PC-9 (cell line): ENCODE measurements around the gene ACVR1. TPM values are rescaled to one million over a fixed set of nuclear protein-coding genes. Genes with fewer than 3 reads are reported as not detected.

Experiments used
- BruUV-seq: library from RNA; stranded (reverse); fragments of 400-500 nt; replicated peaks from 2 replicates; lab custom pipeline; 2021; lab: Mats Ljungman, UMichigan
- CTCF ChIA-PET: fragments of 300-600 bp; sonication (Branson Sonifier 250); formaldehyde crosslinking; loops from one replicate; lab custom pipeline; 2022; ENCODE audit warnings: antibody characterized with exemption; lab: Charles Lee
- POLR2A ChIA-PET: fragments of 300-600 bp; sonication (Branson Sonifier 250); formaldehyde crosslinking; loops from one replicate; lab custom pipeline; 2022; ENCODE audit warnings: antibody characterized with exemption; ENCODE audit not compliant: unreplicated experiment; lab: Charles Lee
- DNase-seq, 2 experiments: peaks; one replicate each; pipeline versions ENCODE4 v3.0.0 to v3.0.0-alpha.2; 2015 to 2022; ENCODE audit warnings: mixed read lengths in 1 of 2
- H2AFZ ChIP-seq: fragments of 200-600 bp; sonication (generic); 2 replicates; pipeline ENCODE4 v1.8.1; 2017; ENCODE audit warnings: antibody characterized with exemption
- H3F3A ChIP-seq: fragments of 200-600 bp; sonication (generic); 2 replicates; pipeline ENCODE4 v1.8.1; 2017; ENCODE audit warnings: antibody characterized with exemption, mild to moderate bottlenecking, low read depth; ENCODE audit not compliant: insufficient read depth
- H3K27ac ChIP-seq: fragments of 200-600 bp; sonication (generic); 2 replicates; pipeline ENCODE4 v1.6.1; 2016; ENCODE audit warnings: mixed run types
- H3K27me3 ChIP-seq: fragments of 200-600 bp; sonication (generic); 2 replicates; pipeline ENCODE4 v1.6.1; 2016; ENCODE audit warnings: low read depth, mixed run types; ENCODE audit not compliant: insufficient read depth
- H3K36me3 ChIP-seq: fragments of 200-600 bp; sonication (generic); 2 replicates; pipeline ENCODE4 v1.6.1; 2016; ENCODE audit warnings: low read depth, mixed run types
- H3K4me1 ChIP-seq: fragments of 200-600 bp; sonication (generic); replicated peaks from 2 replicates; pipeline ENCODE4 v1.6.1; 2016; ENCODE audit warnings: mixed run types; ENCODE audit not compliant: insufficient read depth
- H3K4me2 ChIP-seq: fragments of 200-600 bp; sonication (generic); 2 replicates; pipeline ENCODE4 v1.6.1; 2017; ENCODE audit warnings: mixed run types
- H3K4me3 ChIP-seq: fragments of 200-600 bp; sonication (generic); 2 replicates; pipeline ENCODE4 v1.6.1; 2016; ENCODE audit warnings: mixed run types
- H3K79me2 ChIP-seq: fragments of 200-600 bp; sonication (generic); 2 replicates; pipeline ENCODE4 v1.6.1; 2017; ENCODE audit warnings: low read depth, mixed run types
- H3K9me2 ChIP-seq: fragments of 200-600 bp; sonication (generic); 2 replicates; pipeline ENCODE4 v1.8.1; 2017; ENCODE audit warnings: mild to moderate bottlenecking; ENCODE audit not compliant: insufficient read depth
- H3K9me3 ChIP-seq: fragments of 200-600 bp; sonication (generic); 2 replicates; pipeline ENCODE4 v1.8.1; 2016; ENCODE audit warnings: low read depth; ENCODE audit not compliant: insufficient read depth
- H4K20me1 ChIP-seq: fragments of 200-600 bp; sonication (generic); 2 replicates; pipeline ENCODE4 v1.8.1; 2017; ENCODE audit not compliant: insufficient read depth
- CTCF ChIP-seq: fragments of 200-600 bp; sonication (generic); conservative IDR thresholded peaks from 2 replicates; pipeline ENCODE4 v1.6.1; 2017; ENCODE audit warnings: mixed run types, antibody characterized with exemption, mild to moderate bottlenecking, moderate library complexity
- EZH2 ChIP-seq: fragments of 200-600 bp; sonication (generic); IDR thresholded peaks from 2 replicates; pipeline ENCODE4 v1.8.0; 2017; ENCODE audit warnings: antibody characterized with exemption, low read depth
- intact Hi-C: fragments of 100-400 bp; cut with micrococcal nuclease; formaldehyde crosslinking; loops from one replicate; pipeline ENCODE4 v1.10.0; 2022; ENCODE audit not compliant: unreplicated experiment
- total RNA-seq: library from RNA; stranded (reverse); gene quantifications from 2 replicates; pipeline ENCODE4 v1.2.3, GENCODE V29; 2021

The ACVR1 gene
- total RNA-seq, 1 experiment from 2014 or later: 8.9 TPM

DNA sequence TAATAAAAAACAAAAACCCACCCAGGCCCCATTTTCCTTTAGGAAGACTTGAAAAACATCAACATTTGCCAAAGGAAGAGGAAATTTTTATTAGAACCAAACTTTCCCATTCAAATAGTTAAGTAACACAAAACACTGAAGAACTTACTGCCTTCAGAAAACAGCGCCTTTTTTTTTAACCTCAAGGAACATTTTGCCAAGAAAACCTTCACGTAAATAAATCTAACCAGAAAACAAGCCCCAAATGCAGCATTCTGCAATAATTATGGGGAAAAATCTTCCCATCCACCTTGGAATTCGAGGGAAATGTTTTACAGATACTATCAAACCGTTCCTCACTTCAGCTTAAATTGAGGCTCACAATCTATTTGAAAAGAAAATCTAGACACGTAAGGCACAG, 56.4 kb downstream of the ACVR1 start:
- H3K36me3 ChIP-seq: no peaks in the 10 kb centered on the region
- no peak for DNase-seq
- ChIA-PET POLR2A (no interaction called here), CTCF (no interaction called here)
- no peaks in the 10 kb centered on the region for H3K9me3 ChIP-seq
- H3K4me3 ChIP-seq: no peak overlapping the region
- intact Hi-C loops: no loop called here
- H3K79me2 ChIP-seq: no peaks in the 10 kb centered on the region
- H3K4me2 ChIP-seq: no peak overlapping the region
- no peak overlapping the region for H3K27ac ChIP-seq
- H2AFZ ChIP-seq: no peak overlapping the region
- no peaks in the 10 kb centered on the region for H3K4me1 ChIP-seq
- H3K27me3 ChIP-seq: no peaks in the 10 kb centered on the region
- TF ChIP-seq CTCF: no peak
- TF ChIP-seq EZH2: no peak
- no TSS peak for BruUV-seq
- no peaks in the 10 kb centered on the region for H3K9me2 ChIP-seq
- H3F3A ChIP-seq: no peaks in the 10 kb centered on the region
- no peaks in the 10 kb centered on the region for H4K20me1 ChIP-seq

DNA sequence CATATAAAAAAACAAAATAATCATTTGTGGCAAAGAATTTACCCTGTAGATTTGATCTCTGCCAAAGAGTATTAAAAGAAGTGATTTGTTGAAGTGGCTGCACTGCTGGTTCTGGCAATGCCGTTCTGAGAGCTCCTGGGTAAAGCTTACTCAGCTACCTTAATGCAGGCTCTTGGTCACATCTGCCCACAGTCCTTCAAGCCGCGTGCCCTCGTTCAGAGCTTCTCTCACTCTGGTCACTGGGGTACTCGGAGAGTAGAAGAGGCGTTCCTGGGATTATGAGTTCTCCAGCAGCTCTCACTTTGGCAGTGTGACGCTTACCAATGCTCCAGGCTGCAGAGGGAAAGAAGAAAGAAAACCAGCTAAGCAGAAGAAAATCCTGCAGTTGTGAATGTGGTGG, 57.9 kb downstream of the ACVR1 start:
- intact Hi-C loops: no loop called here
- H3K27ac ChIP-seq: no peak overlapping the region

GRCh38 chr2:157815421-157815820, 60.7 kb downstream of the ACVR1 start:
- no peaks in the 10 kb centered on the region for H4K20me1 ChIP-seq
- H2AFZ ChIP-seq: no peak overlapping the region
- ChIA-PET CTCF (no interaction called here), POLR2A (no interaction called here)
- no TSS peak for BruUV-seq
- no peak for DNase-seq
- no peaks in the 10 kb centered on the region for H3K79me2 ChIP-seq
- H3K4me2 ChIP-seq: no peak overlapping the region
- H3K27me3 ChIP-seq: no peaks in the 10 kb centered on the region
- TF ChIP-seq EZH2: no peak
- TF ChIP-seq CTCF: no peak
- intact Hi-C loops: loop anchor here (2.0 kb wide), 1 partner anchor 23 kb away; no protein-coding TSS in a partner anchor
- no peaks in the 10 kb centered on the region for H3K9me3 ChIP-seq
- no peaks in the 10 kb centered on the region for H3K36me3 ChIP-seq
- no peak overlapping the region for H3K4me3 ChIP-seq
- no peaks in the 10 kb centered on the region for H3F3A ChIP-seq
- H3K27ac ChIP-seq: no peak overlapping the region
- H3K9me2 ChIP-seq: no peaks in the 10 kb centered on the region
- H3K4me1 ChIP-seq: no peaks in the 10 kb centered on the region

More for the DNA sequence above, 57.9 kb downstream of the ACVR1 start:
- CTCF ChIA-PET: no interaction called here
- no peak overlapping the region for H3K4me3 ChIP-seq
- POLR2A ChIA-PET: no interaction called here
- H3K9me3 ChIP-seq: no peaks in the 10 kb centered on the region
- no peak overlapping the region for H2AFZ ChIP-seq
- TF ChIP-seq EZH2 (no peak), CTCF (no peak)
- H3K4me1 ChIP-seq: no peaks in the 10 kb centered on the region
- no peaks in the 10 kb centered on the region for H3F3A ChIP-seq
- no peaks in the 10 kb centered on the region for H4K20me1 ChIP-seq
- BruUV-seq: no TSS peak
- no peaks in the 10 kb centered on the region for H3K9me2 ChIP-seq
- DNase-seq: no peak
- no peaks in the 10 kb centered on the region for H3K27me3 ChIP-seq
- no peaks in the 10 kb centered on the region for H3K36me3 ChIP-seq
- no peaks in the 10 kb centered on the region for H3K79me2 ChIP-seq
- H3K4me2 ChIP-seq: no peak overlapping the region
